NCI-H524 treated with DMSO at 0.1 percent for 48 hours (cell line): ENCODE measurements around the gene HLA-DQB1.

Experiments used
- DNase-seq: peaks from one replicate; lab custom pipeline; 2025; lab: John Stamatoyannopoulos, UW

Gene HLA-DQB1

GRCh38 chr6:32625137-32625536, 41.3 kb downstream of the HLA-DQB1 start:
- DNase-seq, result no peak

DNA sequence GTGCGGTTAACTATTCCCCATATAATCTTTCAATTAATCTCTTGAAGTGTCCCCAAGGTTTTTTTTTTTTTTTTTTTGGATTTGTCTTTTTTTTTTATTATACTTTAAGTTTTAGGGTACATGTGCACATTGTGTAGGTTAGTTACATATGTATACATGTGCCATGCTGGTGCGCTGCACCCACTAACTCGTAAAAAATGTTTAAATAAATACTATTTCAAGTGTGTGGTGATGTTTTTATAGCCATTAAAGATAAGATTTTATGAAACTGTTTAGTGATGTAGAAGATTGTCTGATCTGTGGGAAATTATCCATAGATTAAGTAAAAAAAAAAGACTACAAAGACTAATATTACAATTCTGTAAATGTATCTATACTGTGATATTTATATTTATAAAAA, 41.9 kb downstream of the HLA-DQB1 start:
- DNase-seq, result no peak

DNA sequence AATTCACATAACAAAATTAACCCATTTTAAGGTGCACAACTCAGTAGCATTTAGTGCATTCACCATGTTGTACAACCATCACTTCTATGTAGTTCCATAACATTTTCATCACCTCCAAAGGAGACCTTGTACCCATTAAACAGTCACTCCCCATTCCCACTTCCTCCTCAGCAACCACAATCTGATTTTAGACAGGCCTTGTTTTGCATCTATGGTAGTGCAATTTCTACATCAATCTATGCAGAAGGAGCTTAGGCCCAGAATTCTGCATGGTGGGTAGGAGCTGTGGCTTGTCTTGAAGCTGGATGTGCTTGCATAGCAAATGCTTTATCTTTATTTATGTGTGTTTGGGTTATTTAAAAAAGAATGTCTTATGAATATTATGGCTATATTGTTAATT, 42.8 kb downstream of the HLA-DQB1 start:
- no peak for DNase-seq

- DNase-seq, result no peak
These were observed 43.7 kb downstream of the HLA-DQB1 start for GRCh38 chr6:32622545-32623401.

DNA sequence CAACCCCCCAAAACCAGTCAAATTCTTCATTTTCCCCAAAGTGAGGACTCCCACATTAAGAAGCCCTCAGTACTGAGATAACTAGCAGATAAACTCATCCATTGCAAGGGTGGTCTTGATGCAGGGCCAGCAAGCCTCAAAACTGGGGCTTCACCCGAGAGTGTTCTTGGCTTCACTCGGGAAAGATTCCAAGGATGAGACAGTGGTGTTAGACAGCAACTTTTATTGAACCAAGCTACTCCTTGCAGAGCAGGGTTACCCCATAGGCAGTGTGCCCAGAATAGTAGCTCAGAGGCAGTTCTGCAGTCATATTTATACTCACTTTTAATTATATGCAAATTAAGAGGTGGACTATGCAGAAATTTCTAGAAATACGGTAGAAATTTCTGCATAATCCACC, 45.1 kb downstream of the HLA-DQB1 start:
- no peak for DNase-seq

DNA sequence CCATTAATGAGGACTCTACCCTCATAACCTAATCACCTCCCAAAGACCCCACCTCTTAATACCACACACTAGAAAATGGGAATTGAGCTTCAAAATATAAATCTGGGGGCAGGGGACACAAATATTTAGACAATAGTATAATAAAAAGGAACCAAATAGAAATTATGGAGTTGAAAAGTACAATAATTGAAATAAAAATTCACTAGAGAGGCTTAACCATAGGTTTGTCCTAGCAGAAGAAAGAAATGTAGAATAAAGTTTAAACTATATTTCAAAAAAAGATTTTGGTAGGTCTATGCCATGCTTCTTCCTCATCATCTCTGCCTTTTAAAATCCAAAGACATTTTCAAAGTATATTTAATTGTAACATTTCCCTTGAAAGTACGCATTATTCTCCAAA, 48.7 kb downstream of the HLA-DQB1 start:
- DNase-seq, result no peak

GRCh38 chr6:32615885-32616532, 50.4 kb downstream of the HLA-DQB1 start:
- DNase-seq, result no peak

DNA sequence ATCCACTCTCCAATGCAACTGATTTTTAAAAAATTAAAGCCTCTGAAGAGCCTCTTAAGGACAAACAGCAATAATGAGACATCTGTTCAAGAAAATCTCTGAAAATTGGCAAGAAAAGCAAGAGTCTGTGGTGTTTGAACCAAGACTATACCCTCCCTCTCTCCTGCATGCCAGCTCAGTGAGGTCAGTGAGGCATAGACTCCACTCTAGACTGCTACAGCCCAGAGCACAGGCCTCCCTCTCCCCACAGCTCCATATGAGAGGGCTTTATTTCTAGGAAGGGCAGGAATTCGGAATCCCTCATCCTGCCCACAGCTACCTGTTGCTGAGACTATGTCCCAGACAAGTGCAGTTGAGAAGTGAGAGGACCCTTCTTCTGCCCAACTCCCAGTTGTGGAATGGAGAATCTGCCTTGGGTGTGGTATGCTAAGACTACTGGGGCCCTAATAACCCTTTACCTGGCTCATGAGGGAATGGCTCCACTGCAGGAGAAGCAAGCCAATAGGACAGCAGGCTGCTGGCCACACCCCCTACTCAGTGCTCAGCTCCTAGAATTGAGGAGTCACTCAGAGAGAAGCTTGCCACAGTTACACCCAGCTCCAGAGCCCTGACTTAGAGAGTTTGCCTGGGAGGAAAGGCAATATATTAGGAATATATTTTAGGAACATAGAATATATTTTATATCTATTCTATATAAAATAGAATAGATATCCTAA, 51.9 kb downstream of the HLA-DQB1 start:
- DNase-seq, result no peak

GRCh38 chr6:32613475-32613874, 53.0 kb downstream of the HLA-DQB1 start:
- DNase-seq, result no peak

- no peak for DNase-seq
These were observed 55.7 kb downstream of the HLA-DQB1 start for GRCh38 chr6:32610682-32611296.

DNA sequence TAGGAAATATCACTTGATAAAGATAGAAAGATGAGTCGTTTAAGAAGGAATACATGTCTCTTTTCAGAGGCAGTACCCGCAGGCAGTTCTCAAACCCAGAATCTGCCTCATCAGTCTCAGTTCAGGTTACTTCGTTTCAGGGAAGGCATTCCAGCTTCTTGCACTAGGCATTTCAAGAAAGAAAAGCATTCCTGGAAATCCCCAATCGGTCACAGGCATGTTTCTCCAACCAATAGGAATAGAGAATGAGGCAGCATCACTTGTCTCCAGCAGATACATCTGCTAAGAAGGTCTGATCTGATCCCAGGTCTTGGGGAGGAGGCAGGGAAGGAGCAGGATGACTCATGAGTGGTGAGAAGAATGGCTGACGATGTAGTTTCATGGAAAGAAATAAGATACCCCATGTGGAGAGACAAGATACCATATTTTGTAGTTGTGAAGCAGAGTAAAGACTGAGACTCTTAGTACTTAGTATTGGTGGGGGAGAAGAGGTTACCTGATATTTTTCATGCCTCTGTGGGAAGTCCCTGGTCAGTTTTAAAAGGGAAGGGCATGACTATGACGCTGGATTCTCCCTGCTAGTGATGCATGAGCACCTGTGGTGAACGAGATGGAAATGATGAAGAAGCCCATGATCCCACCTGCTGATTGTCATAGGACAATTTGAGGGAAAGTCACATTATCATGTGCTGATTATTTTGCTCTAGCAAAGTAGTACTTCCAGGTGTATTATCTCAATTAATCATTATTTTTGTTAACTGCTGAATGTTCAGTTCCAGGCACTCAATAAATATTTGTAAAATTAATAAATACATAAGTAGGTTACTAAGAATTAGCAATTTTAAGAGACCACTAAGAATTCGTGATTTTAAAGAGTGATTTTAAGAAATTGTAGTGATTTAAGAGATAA, 56.5 kb downstream of the HLA-DQB1 start:
- DNase-seq, result no peak
